Measurements from ENCODE around the gene CLEC3B. TPM values are rescaled to one million over a fixed set of nuclear protein-coding genes. Genes with fewer than 3 reads are reported as not detected.
A peak's percentile ranks its signal among the peaks of the same experiment; 100 is the strongest.

Gene CLEC3B
- total and polyA plus RNA-seq, 5 donors from 2014 or later: 0.29 to 0.99 TPM; not detected in 3

GRCh38 chr3:45029216-45029615, 3.1 kb downstream of the CLEC3B start:
- H3K27ac Mint-ChIP-seq: no peak overlapping the region
- no peak overlapping the region for H3K4me3 Mint-ChIP-seq
- Histone ChIP-seq H3K9me3 (ENCODE audit: control insufficient read depth in 2 of 2, low read length in 2 of 2) (no peaks in the 10 kb centered on the region), H3K4me3 (ENCODE audit: low read depth, low read length) (no peak overlapping the region), H3K27me3 (ENCODE audit: control insufficient read depth, insufficient read depth, low read length) (peaks cover 3% of the 10 kb centered on the region), H3K27ac (ENCODE audit: insufficient read depth, low read length, poor library complexity, severe bottlenecking) (no peak overlapping the region), H3K36me3 (ENCODE audit: control insufficient read depth, insufficient read depth, low read length) (no peaks in the 10 kb centered on the region), H3K4me1 (ENCODE audit: control insufficient read depth, insufficient read depth, low read length, poor library complexity, severe bottlenecking) (no peaks in the 10 kb centered on the region)
- no peaks in the 10 kb centered on the region for H3K27me3 Mint-ChIP-seq
- no peaks in the 10 kb centered on the region for H3K36me3 Mint-ChIP-seq
- H3K4me1 Mint-ChIP-seq: peaks cover 0 to 5% (median 2%) of the 10 kb centered on the region in 4 donors
- ATAC-seq (ENCODE audit: low read depth in 2 of 2) (no peak), DNase-seq (no peak)
- H3K9me3 Mint-ChIP-seq: peaks cover 0 to 2% (median 0%) of the 10 kb centered on the region in 7 donors

- Mint-ChIP-seq H3K27me3 (no peaks in the 10 kb centered on the region), H3K27ac (no peak overlapping the region), H3K9me3 (peaks cover 0 to 2% (median 0%) of the 10 kb centered on the region in 7 donors), H3K4me3 (no peak overlapping the region), H3K36me3 (no peaks in the 10 kb centered on the region), H3K4me1 (peaks cover 0 to 9% (median 6%) of the 10 kb centered on the region in 4 donors)
- no peak overlapping the region for H3K4me3 ChIP-seq (ENCODE audit: low read depth, low read length)
- DNase-seq (no peak), ATAC-seq (ENCODE audit: low read depth in 2 of 2) (no peak)
- H3K36me3 ChIP-seq (ENCODE audit: control insufficient read depth, insufficient read depth, low read length): no peaks in the 10 kb centered on the region
- no peaks in the 10 kb centered on the region for H3K9me3 ChIP-seq (ENCODE audit: control insufficient read depth in 2 of 2, low read length in 2 of 2)
- no peak overlapping the region for H3K27ac ChIP-seq (ENCODE audit: insufficient read depth, low read length, poor library complexity, severe bottlenecking)
- H3K4me1 ChIP-seq (ENCODE audit: control insufficient read depth, insufficient read depth, low read length, poor library complexity, severe bottlenecking): peaks cover 1% of the 10 kb centered on the region
- H3K27me3 ChIP-seq (ENCODE audit: control insufficient read depth, insufficient read depth, low read length): peaks cover 3% of the 10 kb centered on the region
Observed at GRCh38 chr3:45029661-45030060, 3.6 kb downstream of the CLEC3B start.

- Mint-ChIP-seq H3K27me3 (peaks cover 6% of the 10 kb centered on the region), H3K4me3 (no peak overlapping the region), H3K27ac (no peak overlapping the region), H3K9me3 (no peaks in the 10 kb centered on the region), H3K4me1 (peaks cover 0 to 26% (median 13%) of the 10 kb centered on the region in 4 donors), H3K36me3 (no peaks in the 10 kb centered on the region)
- H3K4me1 ChIP-seq (ENCODE audit: control insufficient read depth, insufficient read depth, low read length, poor library complexity, severe bottlenecking): peaks cover 18% of the 10 kb centered on the region
- H3K4me3 ChIP-seq (ENCODE audit: low read depth, low read length): no peak overlapping the region
- peaks cover 3% of the 10 kb centered on the region for H3K27me3 ChIP-seq (ENCODE audit: control insufficient read depth, insufficient read depth, low read length)
- no peaks in the 10 kb centered on the region for H3K36me3 ChIP-seq (ENCODE audit: control insufficient read depth, insufficient read depth, low read length)
- no peaks in the 10 kb centered on the region for H3K9me3 ChIP-seq (ENCODE audit: control insufficient read depth in 2 of 2, low read length in 2 of 2)
- H3K27ac ChIP-seq (ENCODE audit: insufficient read depth, low read length, poor library complexity, severe bottlenecking): no peak overlapping the region
- no peak for ATAC-seq (ENCODE audit: low read depth in 2 of 2)
- no peak for DNase-seq
Observed at GRCh38 chr3:45031531-45031930, 5.4 kb downstream of the CLEC3B start.

GRCh38 chr3:45032113-45032512, 6.0 kb downstream of the CLEC3B start:
- peaks cover 18% of the 10 kb centered on the region for H3K4me1 ChIP-seq (ENCODE audit: control insufficient read depth, insufficient read depth, low read length, poor library complexity, severe bottlenecking)
- H3K27me3 ChIP-seq (ENCODE audit: control insufficient read depth, insufficient read depth, low read length): peaks cover 5% of the 10 kb centered on the region
- Mint-ChIP-seq H3K27ac (no peak overlapping the region), H3K4me3 (peak overlapping the region in 1 of 4 donors; percentile 37), H3K36me3 (no peaks in the 10 kb centered on the region), H3K27me3 (peaks cover 12% of the 10 kb centered on the region), H3K4me1 (peaks cover 0 to 29% (median 13%) of the 10 kb centered on the region in 4 donors), H3K9me3 (no peaks in the 10 kb centered on the region)
- DNase-seq (no peak), ATAC-seq (ENCODE audit: low read depth in 2 of 2) (no peak)
- no peak overlapping the region for H3K4me3 ChIP-seq (ENCODE audit: low read depth, low read length)
- no peak overlapping the region for H3K27ac ChIP-seq (ENCODE audit: insufficient read depth, low read length, poor library complexity, severe bottlenecking)
- no peaks in the 10 kb centered on the region for H3K9me3 ChIP-seq (ENCODE audit: control insufficient read depth in 2 of 2, low read length in 2 of 2)
- H3K36me3 ChIP-seq (ENCODE audit: control insufficient read depth, insufficient read depth, low read length): no peaks in the 10 kb centered on the region

GRCh38 chr3:45033791-45034190, 7.7 kb downstream of the CLEC3B start:
- H3K4me1 Mint-ChIP-seq: peaks cover 0 to 35% (median 17%) of the 10 kb centered on the region in 4 donors
- DNase-seq: no peak

GRCh38 chr3:45034612-45035252, 8.6 kb downstream of the CLEC3B start:
- DNase-seq: peak in 1 of 3 donors; percentile 59
- H3K27ac Mint-ChIP-seq: peak overlapping the region in 1 of 3 donors; percentile 59
- Histone ChIP-seq H3K27me3 (ENCODE audit: control insufficient read depth, insufficient read depth, low read length) (peaks cover 6% of the 10 kb centered on the region), H3K36me3 (ENCODE audit: control insufficient read depth, insufficient read depth, low read length) (no peaks in the 10 kb centered on the region), H3K27ac (ENCODE audit: insufficient read depth, low read length, poor library complexity, severe bottlenecking) (no peak overlapping the region), H3K4me1 (ENCODE audit: control insufficient read depth, insufficient read depth, low read length, poor library complexity, severe bottlenecking) (peaks cover 21% of the 10 kb centered on the region), H3K4me3 (ENCODE audit: low read depth, low read length) (no peak overlapping the region), H3K9me3 (ENCODE audit: control insufficient read depth in 2 of 2, low read length in 2 of 2) (no peaks in the 10 kb centered on the region)
- H3K9me3 Mint-ChIP-seq: no peaks in the 10 kb centered on the region
- peaks cover 0 to 35% (median 17%) of the 10 kb centered on the region in 4 donors for H3K4me1 Mint-ChIP-seq
- ATAC-seq (ENCODE audit: low read depth in 2 of 2): peak in 1 of 2 donors; percentile 18
- peak overlapping the region in 3 of 4 donors; percentile 65 to 72 (median 70) for H3K4me3 Mint-ChIP-seq
- no peaks in the 10 kb centered on the region for H3K36me3 Mint-ChIP-seq
- H3K27me3 Mint-ChIP-seq: peaks cover 21% of the 10 kb centered on the region

More at GRCh38 chr3:45033791-45034190, 7.7 kb downstream of the CLEC3B start:
- H3K4me3 Mint-ChIP-seq: peak overlapping the region in 1 of 4 donors; percentile 21
- no peaks in the 10 kb centered on the region for H3K9me3 ChIP-seq (ENCODE audit: control insufficient read depth in 2 of 2, low read length in 2 of 2)
- no peaks in the 10 kb centered on the region for H3K36me3 ChIP-seq (ENCODE audit: control insufficient read depth, insufficient read depth, low read length)
- H3K27ac ChIP-seq (ENCODE audit: insufficient read depth, low read length, poor library complexity, severe bottlenecking): no peak overlapping the region
- peaks cover 21% of the 10 kb centered on the region for H3K4me1 ChIP-seq (ENCODE audit: control insufficient read depth, insufficient read depth, low read length, poor library complexity, severe bottlenecking)
- H3K4me3 ChIP-seq (ENCODE audit: low read depth, low read length): no peak overlapping the region
- no peaks in the 10 kb centered on the region for H3K9me3 Mint-ChIP-seq
- peaks cover 21% of the 10 kb centered on the region for H3K27me3 Mint-ChIP-seq
- ATAC-seq (ENCODE audit: low read depth in 2 of 2): no peak
- H3K36me3 Mint-ChIP-seq: no peaks in the 10 kb centered on the region
- H3K27ac Mint-ChIP-seq: peak overlapping the region in 1 of 3 donors; percentile 76
- peaks cover 6% of the 10 kb centered on the region for H3K27me3 ChIP-seq (ENCODE audit: control insufficient read depth, insufficient read depth, low read length)

- H3K4me3 ChIP-seq (ENCODE audit: low read depth, low read length): no peak overlapping the region
- ATAC-seq (ENCODE audit: low read depth in 2 of 2) (no peak), DNase-seq (peak in 1 of 3 donors; percentile 42)
- H3K36me3 ChIP-seq (ENCODE audit: control insufficient read depth, insufficient read depth, low read length): no peaks in the 10 kb centered on the region
- peak overlapping the region; percentile 44 to 91 (median 84) for H3K4me3 Mint-ChIP-seq
- no peak overlapping the region for H3K27ac ChIP-seq (ENCODE audit: insufficient read depth, low read length, poor library complexity, severe bottlenecking)
- H3K27me3 Mint-ChIP-seq: peaks cover 21% of the 10 kb centered on the region
- H3K27ac Mint-ChIP-seq: peak overlapping the region in 2 of 3 donors; percentile 17 to 60
- H3K4me1 ChIP-seq (ENCODE audit: control insufficient read depth, insufficient read depth, low read length, poor library complexity, severe bottlenecking): peaks cover 21% of the 10 kb centered on the region
- peaks cover 4 to 38% (median 18%) of the 10 kb centered on the region in 4 donors for H3K4me1 Mint-ChIP-seq
- peaks cover 6% of the 10 kb centered on the region for H3K27me3 ChIP-seq (ENCODE audit: control insufficient read depth, insufficient read depth, low read length)
- no peaks in the 10 kb centered on the region for H3K9me3 ChIP-seq (ENCODE audit: control insufficient read depth in 2 of 2, low read length in 2 of 2)
- no peaks in the 10 kb centered on the region for H3K36me3 Mint-ChIP-seq
- H3K9me3 Mint-ChIP-seq: no peaks in the 10 kb centered on the region
Observed at GRCh38 chr3:45035441-45036301, 9.6 kb downstream of the CLEC3B start.
